GM18951 (cell line): ENCODE data around the gene ATP10B.

ENCODE experiments used
- POLR2A ChIP-seq: IDR thresholded peaks from 4 replicates; pipeline ENCODE4 v1.6.1; 2011; ENCODE audit warnings: mild to moderate bottlenecking; ENCODE audit not compliant: insufficient read length, insufficient read depth; ENCODE audit errors: extremely low read depth
- in situ Hi-C: fragments of 300-500 bp; cut with MboI; formaldehyde crosslinking; loops from one replicate; pipeline ENCODE4 v1.12.0; 2022; ENCODE audit warnings: low sequenced_read_pairs, mixed read lengths, inconsistent platforms; ENCODE audit not compliant: unreplicated experiment

The ATP10B gene

DNA sequence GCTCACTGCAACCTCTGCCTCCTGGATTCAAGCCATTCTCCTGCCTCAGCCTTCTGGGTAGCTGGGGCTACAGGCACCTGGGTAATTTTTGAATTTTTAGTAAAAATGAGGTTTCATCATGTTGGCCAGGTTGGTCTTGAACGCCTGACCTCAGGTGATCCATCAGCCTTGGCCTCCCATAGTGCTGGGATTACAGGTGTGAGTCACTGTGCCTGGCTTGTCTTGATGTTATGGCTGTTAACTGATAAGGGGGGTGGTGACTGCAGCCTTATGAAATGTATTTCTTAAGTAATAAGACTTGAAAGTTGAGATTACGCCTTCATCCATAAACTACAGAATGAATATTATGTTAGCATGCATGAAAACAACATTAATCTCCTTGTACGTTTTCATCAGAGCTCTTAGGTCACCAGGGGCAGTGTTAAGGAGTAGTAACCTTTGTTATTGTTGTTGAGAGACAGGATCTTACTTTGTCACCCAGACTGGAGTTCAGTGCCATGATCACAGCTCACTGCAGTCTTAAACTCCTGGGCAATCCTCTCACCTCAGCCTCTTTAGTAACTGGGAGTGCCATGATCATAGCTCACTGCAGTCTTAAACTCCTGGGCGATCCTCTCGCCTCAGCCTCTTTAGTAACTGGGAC is 148.3 kb downstream of the ATP10B start:
- in situ Hi-C loops: no loop called here

DNA sequence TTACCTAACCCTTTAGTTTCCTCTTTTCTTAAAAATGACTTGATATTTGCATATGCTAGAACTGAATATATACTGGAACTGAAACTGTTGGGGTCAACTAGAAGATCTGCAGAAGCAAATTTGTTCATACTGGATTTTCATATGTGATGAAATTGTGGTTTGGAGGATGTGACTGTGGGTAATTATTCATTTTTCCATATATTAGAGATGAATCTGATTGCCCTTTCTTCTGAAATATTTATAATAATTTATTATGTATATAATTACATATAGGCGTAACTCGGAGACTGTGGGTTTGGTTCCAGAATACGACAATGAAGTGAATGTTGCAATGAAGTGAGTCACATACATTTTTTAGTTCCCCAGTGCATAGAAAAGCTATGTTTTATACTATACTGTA is 149.1 kb downstream of the ATP10B start:
- in situ Hi-C loops: no loop called here
- no peak for TF ChIP-seq POLR2A

More for the DNA sequence above, 148.3 kb downstream of the ATP10B start:
- TF ChIP-seq POLR2A: no peak

DNA sequence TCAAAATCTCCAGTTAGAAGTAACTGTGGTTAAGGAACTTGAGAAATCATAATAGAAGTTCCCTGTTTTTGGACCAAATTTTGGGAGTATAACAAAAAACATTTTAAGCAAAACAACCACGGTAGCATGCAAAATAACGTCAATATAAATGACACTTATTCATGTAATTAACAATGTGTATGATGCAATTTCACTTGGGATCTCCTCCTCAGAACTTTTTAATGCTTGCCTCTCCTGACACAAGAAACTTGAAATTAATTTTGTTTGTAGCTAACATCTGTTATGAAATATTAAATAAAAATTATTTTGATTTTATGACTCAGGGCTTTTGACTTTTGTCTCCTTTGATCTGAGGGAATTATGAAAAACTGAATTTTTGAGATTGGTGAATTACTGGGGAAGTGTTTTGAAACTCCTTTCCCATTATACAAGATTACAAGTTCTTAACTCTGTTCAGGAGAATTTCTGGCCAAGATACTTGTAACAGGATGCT is 149.7 kb downstream of the ATP10B start:
- in situ Hi-C loops: no loop called here
- TF ChIP-seq POLR2A: no peak

- no peak for TF ChIP-seq POLR2A
- in situ Hi-C loops: no loop called here
Measured at GRCh38 chr5:160701403-160701802, 150.6 kb downstream of the ATP10B start.

DNA sequence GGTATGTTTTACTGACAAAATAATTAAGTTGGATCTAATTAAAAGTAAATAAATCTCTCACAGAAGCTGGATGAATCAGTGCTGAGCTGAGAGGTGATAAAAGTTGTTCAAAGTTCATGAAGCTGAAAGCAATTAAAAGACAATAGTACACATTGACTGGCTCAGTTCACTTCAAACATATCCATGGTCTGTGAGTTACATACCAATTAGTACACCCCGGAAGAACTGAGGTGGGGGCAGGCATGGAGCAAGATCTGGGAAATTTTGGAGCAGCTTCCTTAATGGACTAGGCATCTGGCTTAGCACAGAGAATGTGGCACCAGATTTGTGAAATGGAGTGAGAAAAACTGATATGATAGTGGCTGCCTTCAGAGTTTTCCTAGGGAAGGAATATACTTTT is 152.7 kb downstream of the ATP10B start:
- in situ Hi-C loops: no loop called here
- no peak for TF ChIP-seq POLR2A

DNA sequence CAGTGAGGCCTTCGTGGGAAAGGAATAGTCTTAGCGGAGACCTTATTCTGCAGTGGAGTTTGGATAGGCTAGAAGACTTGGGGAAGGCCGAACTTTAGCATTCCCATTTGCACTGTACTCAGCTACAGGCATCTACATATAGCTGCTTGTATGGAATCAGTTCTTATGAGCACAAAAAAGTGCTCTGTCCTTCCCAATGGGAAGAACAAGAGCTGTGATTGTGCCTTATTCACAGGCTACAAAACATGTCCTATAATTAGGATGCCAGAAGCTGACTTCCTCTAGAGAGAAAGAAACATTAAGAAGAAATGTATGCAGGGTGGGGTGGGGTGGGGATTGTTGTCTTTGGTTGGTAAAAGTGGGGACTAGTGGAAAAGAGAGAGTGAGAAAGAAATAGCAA is 154.7 kb downstream of the ATP10B start:
- no peak for TF ChIP-seq POLR2A
- in situ Hi-C loops: no loop called here

DNA sequence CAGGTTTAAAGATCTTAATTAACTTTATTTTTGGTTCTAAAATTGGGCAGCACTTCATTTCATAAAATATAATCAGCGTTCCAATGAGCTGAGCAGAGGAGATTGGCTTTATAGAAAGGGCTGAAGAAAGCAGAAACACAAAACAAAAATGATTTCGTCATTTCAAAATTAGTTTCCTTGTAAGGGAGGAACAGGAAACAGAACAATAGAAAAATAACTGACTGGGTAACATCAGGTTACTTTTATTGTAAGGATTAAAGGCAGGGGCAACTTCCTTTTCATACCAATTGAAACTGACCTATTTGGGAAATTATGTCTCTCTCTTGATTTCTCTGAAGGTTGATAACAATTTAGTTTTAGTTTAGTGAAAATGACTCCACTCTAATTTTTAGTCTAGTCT is 157.1 kb downstream of the ATP10B start:
- in situ Hi-C loops: no loop called here
- no peak for TF ChIP-seq POLR2A

- in situ Hi-C loops: no loop called here
- no peak for TF ChIP-seq POLR2A
Measured at GRCh38 chr5:160693831-160694465, 158.1 kb downstream of the ATP10B start.

DNA sequence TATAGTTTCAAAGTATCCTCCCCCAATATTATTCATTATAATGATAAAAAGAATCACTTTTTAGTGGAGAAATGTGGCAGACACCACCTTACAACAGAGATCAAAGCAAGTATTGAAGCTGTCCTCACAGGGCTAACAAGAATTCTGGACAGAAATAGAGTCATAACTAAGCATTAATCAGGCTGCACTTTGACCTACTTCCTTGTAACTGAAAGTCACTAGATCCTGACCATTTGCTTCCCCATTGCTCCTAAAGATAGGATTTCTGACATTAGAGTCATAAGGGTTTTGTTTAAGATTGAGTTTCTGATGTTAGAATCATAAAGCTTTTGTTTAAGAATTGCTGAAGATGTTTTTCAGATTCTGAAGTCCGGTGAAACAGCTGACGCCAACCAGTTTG is 159.7 kb downstream of the ATP10B start:
- no peak for TF ChIP-seq POLR2A
- in situ Hi-C loops: no loop called here

GRCh38 chr5:160685695-160686094 is 166.3 kb downstream of the ATP10B start:
- TF ChIP-seq POLR2A: no peak
- in situ Hi-C loops: no loop called here

DNA sequence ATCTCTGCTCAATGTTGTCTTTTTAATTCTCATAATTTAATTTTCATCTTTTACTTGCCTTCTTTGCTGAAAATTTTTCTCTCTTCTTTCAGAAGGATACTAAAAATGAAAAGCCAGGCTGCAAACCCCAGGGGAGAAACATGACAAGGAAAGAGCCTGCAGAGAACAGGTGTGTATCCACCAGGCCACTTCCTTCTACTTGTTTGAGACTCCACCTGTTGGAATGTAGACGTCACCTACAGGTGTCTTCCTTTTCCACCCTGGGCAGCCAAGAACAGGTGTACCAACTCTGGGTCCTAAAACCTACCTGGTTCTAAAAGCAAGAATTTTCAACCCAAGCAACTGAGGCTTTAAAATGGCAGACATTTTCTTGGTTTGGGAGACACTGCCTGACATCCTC is 166.8 kb downstream of the ATP10B start:
- in situ Hi-C loops: no loop called here
- TF ChIP-seq POLR2A: no peak

DNA sequence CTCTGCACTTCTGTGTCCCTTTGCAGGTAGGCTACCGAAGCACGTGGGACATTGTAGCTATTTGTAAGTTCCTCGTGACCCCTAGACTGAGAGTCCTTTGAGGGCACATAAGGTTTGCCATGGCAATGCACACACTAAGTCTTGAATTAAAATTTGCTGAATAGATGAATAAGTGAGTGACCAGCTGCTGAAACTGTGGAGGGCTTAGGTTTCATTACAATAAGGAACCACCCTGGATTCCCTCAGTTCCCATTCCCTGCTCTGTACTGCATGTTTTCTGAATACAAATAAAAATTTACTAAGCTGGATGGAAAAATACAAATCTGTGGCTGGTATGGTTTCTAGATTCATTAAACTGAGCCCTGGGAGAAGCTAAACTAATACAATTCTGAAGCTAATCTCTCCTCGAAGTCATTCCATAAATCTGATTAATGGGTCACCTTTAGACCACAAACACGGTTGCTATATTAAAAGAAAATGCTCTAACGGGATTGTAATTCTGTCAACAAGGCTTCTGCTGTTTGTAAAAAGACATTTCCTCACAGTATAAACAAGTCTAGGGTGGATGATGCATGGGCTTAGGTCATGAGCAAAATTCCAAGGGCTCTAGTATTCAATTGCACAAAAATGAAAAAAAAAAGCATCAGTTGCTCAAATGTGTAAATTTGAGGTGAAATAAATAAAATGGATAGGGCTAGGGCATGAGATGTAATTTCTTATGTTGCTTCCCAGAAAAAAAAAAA is 172.3 kb downstream of the ATP10B start:
- in situ Hi-C loops: no loop called here
- TF ChIP-seq POLR2A: no peak

DNA sequence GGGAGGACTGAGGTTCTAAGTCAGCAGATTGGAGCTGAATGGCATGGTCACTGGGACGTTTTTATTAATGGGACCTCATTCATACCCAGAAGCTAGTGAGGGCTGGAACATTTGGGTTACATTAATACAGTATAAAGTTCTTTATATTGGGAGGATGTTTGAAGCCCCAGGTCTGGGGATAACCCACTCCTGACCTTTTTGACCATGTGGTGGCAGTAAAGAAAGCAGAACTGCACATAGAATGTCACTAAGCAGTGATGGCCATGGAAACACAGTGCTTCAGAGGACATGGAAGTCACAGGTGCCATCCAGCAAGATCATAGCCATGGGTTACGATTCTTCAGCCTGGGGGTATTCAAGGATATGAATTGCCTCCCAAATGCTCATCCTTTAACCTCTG is 176.0 kb downstream of the ATP10B start:
- in situ Hi-C loops: no loop called here
- TF ChIP-seq POLR2A: no peak

- in situ Hi-C loops: no loop called here
- no peak for TF ChIP-seq POLR2A
Measured at GRCh38 chr5:160674901-160675300, 177.1 kb downstream of the ATP10B start.

GRCh38 chr5:160672521-160672920 is 179.5 kb downstream of the ATP10B start:
- no peak for TF ChIP-seq POLR2A

More at GRCh38 chr5:160672521-160672920, 179.5 kb downstream of the ATP10B start:
- in situ Hi-C loops: no loop called here
